Measurements from ENCODE around the gene MOGAT1. TPM values are rescaled to one million over a fixed set of nuclear protein-coding genes. Genes with fewer than 3 reads are reported as not detected.

MOGAT1 gene
- total and polyA plus RNA-seq, 4 donors = 0.30 to 5.5 (median 5.1) TPM; not detected in 1

GRCh38 chr2:222649801-222650200 lies 21.7 kb upstream of the MOGAT1 start:
- Histone ChIP-seq H3K36me3 (ENCODE audit: control insufficient read depth in 4 of 4, insufficient read depth in 3 of 4, low read depth in 1 of 4, low read length in 3 of 4) (peaks cover 0 to 23% (median 14%) of the 10 kb centered on the region in 4 donors), H3K9me3 (ENCODE audit: control insufficient read depth in 4 of 4, low read length in 3 of 4) (no peaks in the 10 kb centered on the region), H3K4me1 (ENCODE audit: control insufficient read depth in 4 of 4, insufficient read depth in 4 of 4, low read length in 3 of 4) (peaks cover 3 to 13% (median 6%) of the 10 kb centered on the region in 4 donors), H3K4me3 (ENCODE audit: low read depth in 1 of 3, low read length in 3 of 3) (no peak overlapping the region), H3K27me3 (ENCODE audit: control insufficient read depth in 4 of 4, insufficient read depth in 4 of 4, low read length in 3 of 4) (no peaks in the 10 kb centered on the region), H3K9ac (ENCODE audit: low read depth in 1 of 2, low read length in 2 of 2) (no peak overlapping the region), H3K27ac (ENCODE audit: low read depth in 1 of 2, low read length in 2 of 2) (no peak overlapping the region)
- DNase-seq (ENCODE audit: low spot score) = no peak
- no peak for TF ChIP-seq JUND (IDR thresholded peaks at IDR 0.05)
- TF ChIP-seq GABPA (IDR thresholded peaks at IDR 0.05 in 1 of 2, conservative IDR thresholded peaks at IDR 0.05 in 1 of 2) = no peak
- no peak for TF ChIP-seq ATF3 (IDR thresholded peaks at IDR 0.05)
- TF ChIP-seq EGR1 (IDR thresholded peaks at IDR 0.05; ENCODE audit: low read depth in 2 of 2) = no peak
- TF ChIP-seq CTCF (IDR thresholded peaks at IDR 0.05; ENCODE audit: low read depth, low read length, missing input control) = no peak
- no peak for TF ChIP-seq SP1 (IDR thresholded peaks at IDR 0.05)
- TF ChIP-seq HNF4A (conservative IDR thresholded peaks at IDR 0.05) = no peak
- TF ChIP-seq ZBTB33 (IDR thresholded peaks at IDR 0.05) = no peak
- TF ChIP-seq RXRA (IDR thresholded peaks at IDR 0.05) = no peak
- TF ChIP-seq HNF4G (IDR thresholded peaks at IDR 0.05) = no peak
- 93% methylated on average over 3 of the region's 3 CpGs for WGBS

GRCh38 chr2:222651718-222652418 lies 19.6 kb upstream of the MOGAT1 start:
- WGBS = 95% methylated on average over 4 of the region's 4 CpGs
- DNase-seq (ENCODE audit: low spot score) = no peak
- no peak overlapping the region for H3K4me3 ChIP-seq (ENCODE audit: low read depth in 1 of 3, low read length in 3 of 3)
- H3K27ac ChIP-seq (ENCODE audit: low read depth in 1 of 2, low read length in 2 of 2) = no peak overlapping the region
- no peak for TF ChIP-seq NR2F2 (IDR thresholded peaks at IDR 0.05)
- no peak for TF ChIP-seq JUND (IDR thresholded peaks at IDR 0.05)
- no peak for TF ChIP-seq ZBTB33 (IDR thresholded peaks at IDR 0.05)
- no peak for TF ChIP-seq FOXA1 (IDR thresholded peaks at IDR 0.05)
- peaks cover 6 to 24% (median 10%) of the 10 kb centered on the region in 4 donors for H3K4me1 ChIP-seq (ENCODE audit: control insufficient read depth in 4 of 4, insufficient read depth in 4 of 4, low read length in 3 of 4)
- H3K9ac ChIP-seq (ENCODE audit: low read depth in 1 of 2, low read length in 2 of 2) = no peak overlapping the region
- H3K9me3 ChIP-seq (ENCODE audit: control insufficient read depth in 4 of 4, low read length in 3 of 4) = no peaks in the 10 kb centered on the region
- peaks cover 0 to 15% (median 8%) of the 10 kb centered on the region in 4 donors for H3K36me3 ChIP-seq (ENCODE audit: control insufficient read depth in 4 of 4, insufficient read depth in 3 of 4, low read depth in 1 of 4, low read length in 3 of 4)
- no peaks in the 10 kb centered on the region for H3K27me3 ChIP-seq (ENCODE audit: control insufficient read depth in 4 of 4, insufficient read depth in 4 of 4, low read length in 3 of 4)

Data from liver (tissue), 9 donors.